HCT116 (cell line): ENCODE results near the gene GLRB. TPM values are rescaled to one million over a fixed set of nuclear protein-coding genes. Genes with fewer than 3 reads are reported as not detected.

Experiments used
- ATAC-seq: fragments of 200-7000 bp; cut with Tn5 transposase; 2 replicates; pipeline ENCODE4 v1.9.1; 2020; ENCODE audit warnings: mild to moderate bottlenecking, moderate library complexity
- BruUV-seq: library from RNA; stranded (reverse); fragments of 400-500 nt; replicated peaks from 2 replicates; lab custom pipeline; 2021; lab: Mats Ljungman, UMichigan
- CTCF ChIA-PET: fragments of 300-600 bp; sonication (Branson Sonifier 250); formaldehyde crosslinking; loops from one replicate; lab custom pipeline; 2021; ENCODE audit warnings: antibody characterized with exemption; lab: Charles Lee
- POLR2A ChIA-PET: fragments of 300-600, 350-600 bp; sonication (Branson Sonifier 250); formaldehyde crosslinking; loops from one replicate; lab custom pipeline; 2021; ENCODE audit warnings: antibody characterized with exemption; lab: Charles Lee
- RAD21 ChIA-PET, 2 experiments: fragments of 300-600 bp; sonication (Branson Sonifier 250); formaldehyde crosslinking; loops; one replicate each; lab custom pipeline; 2023; ENCODE audit warnings: low total read pairs in 2 of 2; ENCODE audit not compliant: uncharacterized antibody in 2 of 2, unreplicated experiment in 2 of 2, low non-redundant PET in 1 of 2; lab: Charles Lee
- DNase-seq: peaks from one replicate; pipeline ENCODE4 v3.0.0-alpha.2; 2010; ENCODE audit warnings: low read depth, low spot score
- H2AFZ ChIP-seq: fragments of 200-600 bp; shearing (Covaris generic), sonication (generic); 2 replicates; pipeline ENCODE4 v1.6.1; 2017; ENCODE audit warnings: low read depth, mixed run types, mixed read lengths, antibody characterized with exemption, low read length; ENCODE audit not compliant: poor library complexity, severe bottlenecking
- H3K27ac ChIP-seq: 2 replicates; pipeline ENCODE4 v1.5.1; 2012; ENCODE audit warnings: low read depth, low read length
- H3K27me3 ChIP-seq: fragments of 200-600 bp; sonication (generic); 2 replicates; pipeline ENCODE4 v1.6.1; 2016; ENCODE audit warnings: mixed run types, low read length, mixed read lengths; ENCODE audit not compliant: insufficient read depth
- H3K36me3 ChIP-seq, 2 experiments: fragments of 200-500 bp in 1 of 2; fragments of 200-600 bp in 1 of 2; sonication (Bioruptor generic) in 1 of 2; sonication (generic) in 1 of 2; 2 replicates each; pipeline versions ENCODE4 v1.5.1 to v1.6.1; 2014 to 2016; ENCODE audit warnings: low read length in 2 of 2, inconsistent platforms in 1 of 2, mixed read lengths in 1 of 2, mixed run types in 1 of 2; ENCODE audit not compliant: insufficient read depth in 2 of 2, control insufficient read depth in 1 of 2
- H3K4me1 ChIP-seq, 2 experiments: fragments of 200-600 bp in 1 of 2; sonication (generic) in 1 of 2; 2 replicates each; pipeline versions ENCODE4 v1.5.1 to v1.6.1; 2012 to 2017; ENCODE audit warnings: low read length in 2 of 2, inconsistent platforms in 1 of 2, mild to moderate bottlenecking in 1 of 2, mixed read lengths in 1 of 2, mixed run types in 1 of 2, moderate library complexity in 1 of 2; ENCODE audit not compliant: insufficient read depth in 2 of 2, control insufficient read depth in 1 of 2
- H3K4me2 ChIP-seq: fragments of 200-600 bp; sonication (generic); 2 replicates; pipeline ENCODE4 v1.6.1; 2017; ENCODE audit warnings: mixed run types, low read length, mixed read lengths
- H3K4me3 ChIP-seq, 2 experiments: fragments of 200-600 bp in 1 of 2; sonication (generic) in 1 of 2; replicated peaks in 1 of 2; 2 replicates each; pipeline ENCODE4 v1.5.1; 2011 to 2016; ENCODE audit warnings: low read length in 2 of 2, control low read depth in 1 of 2, low read depth in 1 of 2, mild to moderate bottlenecking in 1 of 2, mixed read lengths in 1 of 2, mixed run types in 1 of 2
- H3K79me2 ChIP-seq: fragments of 200-600 bp; sonication (generic); 2 replicates; pipeline ENCODE4 v1.6.1; 2017; ENCODE audit warnings: mild to moderate bottlenecking, mixed run types, low read length, moderate library complexity, mixed read lengths; ENCODE audit not compliant: insufficient read depth
- H3K9ac ChIP-seq: fragments of 200-600 bp; sonication (generic); 2 replicates; pipeline ENCODE4 v1.6.1; 2016; ENCODE audit warnings: low read length, mixed read lengths
- H3K9me2 ChIP-seq: fragments of 200-600 bp; sonication (generic), shearing (Covaris generic); 2 replicates; pipeline ENCODE4 v1.6.1; 2017; ENCODE audit warnings: mixed run types, mild to moderate bottlenecking, moderate library complexity; ENCODE audit not compliant: insufficient read depth
- H3K9me3 ChIP-seq, 2 experiments: fragments of 200-500 bp in 1 of 2; fragments of 200-600 bp in 1 of 2; sonication (Bioruptor generic) in 1 of 2; sonication (generic) in 1 of 2; 2 replicates each; pipeline ENCODE4 v1.6.1; 2014 to 2017; ENCODE audit warnings: low read length in 2 of 2, mixed read lengths in 2 of 2, inconsistent platforms in 1 of 2, low read depth in 1 of 2, mild to moderate bottlenecking in 1 of 2, mixed run types in 1 of 2, moderate library complexity in 1 of 2; ENCODE audit not compliant: control insufficient read depth in 1 of 2, insufficient read depth in 1 of 2
- H4K20me1 ChIP-seq: fragments of 200-600 bp; sonication (generic), shearing (Covaris generic); 2 replicates; pipeline ENCODE4 v1.6.1; 2017; ENCODE audit warnings: mixed run types, mild to moderate bottlenecking, moderate library complexity; ENCODE audit not compliant: insufficient read depth
- ATF3 ChIP-seq: IDR thresholded peaks from 2 replicates; pipeline ENCODE4 v1.6.1; 2012
- CBX3 ChIP-seq: IDR thresholded peaks from 2 replicates; pipeline ENCODE4 v1.6.1; 2012; ENCODE audit warnings: low read depth
- CEBPB ChIP-seq: IDR thresholded peaks from 2 replicates; pipeline ENCODE4 v1.6.1; 2012; ENCODE audit warnings: low read depth
- ELF1 ChIP-seq: IDR thresholded peaks from 2 replicates; pipeline ENCODE4 v1.6.1; 2012; ENCODE audit warnings: low read depth, borderline replicate concordance
- FOSL1 ChIP-seq: IDR thresholded peaks from 2 replicates; pipeline ENCODE4 v1.6.1; 2012; ENCODE audit warnings: low read depth
- JUND ChIP-seq: IDR thresholded peaks from 2 replicates; pipeline ENCODE4 v1.6.1; 2012
- MAX ChIP-seq: IDR thresholded peaks from 2 replicates; pipeline ENCODE4 v1.6.1; 2012
- POLR2A ChIP-seq: IDR thresholded peaks from 2 replicates; pipeline ENCODE4 v1.7.0; 2011; ENCODE audit warnings: borderline replicate concordance; ENCODE audit not compliant: insufficient read depth, insufficient read length; ENCODE audit errors: extremely low read depth
- POLR2AphosphoS5 ChIP-seq: IDR thresholded peaks from 2 replicates; pipeline ENCODE4 v1.6.1; 2011; ENCODE audit warnings: mild to moderate bottlenecking, low read depth, low read length, moderate library complexity
- REST ChIP-seq: IDR thresholded peaks from 2 replicates; pipeline ENCODE4 v1.6.1; 2012; ENCODE audit warnings: low read depth
- SP1 ChIP-seq: IDR thresholded peaks from 2 replicates; pipeline ENCODE4 v1.6.1; 2012; ENCODE audit warnings: low read depth
- YY1 ChIP-seq: IDR thresholded peaks from 2 replicates; pipeline ENCODE4 v1.6.1; 2011; ENCODE audit warnings: low read length, low read depth, moderate library complexity, mild to moderate bottlenecking; ENCODE audit not compliant: insufficient replicate concordance; ENCODE audit errors: extremely low read depth
- intact Hi-C: fragments of 100-400 bp; cut with micrococcal nuclease; formaldehyde crosslinking; loops from 2 replicates; pipeline ENCODE4 v1.10.0; 2022
- total RNA-seq: library from RNA; stranded (reverse); gene quantifications from one replicate; pipeline ENCODE4 v1.2.1, GENCODE V29; 2021; ENCODE audit not compliant: unreplicated experiment

Gene GLRB
- total RNA-seq, 1 experiment from 2014 or later = not detected

- H3K4me1 ChIP-seq = peaks cover 0 to 8% of the 10 kb centered on the region in 2 experiments; a peak in 3 of 4 replicates
- H4K20me1 ChIP-seq = no peaks in the 10 kb centered on the region
- intact Hi-C loops = no loop called here
- no peaks in the 10 kb centered on the region for H3K36me3 ChIP-seq
- no peaks in the 10 kb centered on the region for H3K9me3 ChIP-seq
- CTCF ChIA-PET = interaction anchor here (0.8 kb wide), 1 partner anchor 70 kb away, joined by 3 read pairs; no protein-coding TSS in a partner anchor
- no TSS peak for BruUV-seq
- no peak overlapping the region for H3K4me3 ChIP-seq
- peak overlapping the region; percentile 66 for H2AFZ ChIP-seq
- POLR2A ChIA-PET = no interaction called here
- H3K27me3 ChIP-seq = no peaks in the 10 kb centered on the region
- no peaks in the 10 kb centered on the region for H3K79me2 ChIP-seq
- RAD21 ChIA-PET = no interaction called here
- H3K4me2 ChIP-seq = peak overlapping the region; percentile 4; the same call in 1 of the 2 replicates
- no peak overlapping the region for H3K27ac ChIP-seq
- H3K9me2 ChIP-seq = no peaks in the 10 kb centered on the region
- TF ChIP-seq ATF3 = peak; percentile 39; the same call in 1 of the 2 replicates
- TF ChIP-seq CEBPB = peak; percentile 18; the same call in 1 of the 2 replicates
- peak; percentile 34; the same call in 1 of the 2 replicates for TF ChIP-seq FOSL1
- no peak for TF ChIP-seq POLR2AphosphoS5
- TF ChIP-seq CBX3 = no peak
- peak; percentile 24; the same call in 1 of the 2 replicates for TF ChIP-seq SP1
- ATAC-seq = no peak
- no peak for DNase-seq
- H3K9ac ChIP-seq = no peak overlapping the region
These were observed 39.8 kb downstream of the GLRB start for GRCh38 chr4:157115613-157116335.

- H3K9me2 ChIP-seq = no peaks in the 10 kb centered on the region
- ChIA-PET POLR2A (no interaction called here), RAD21 (no interaction called here), CTCF (no interaction called here)
- no peak overlapping the region for H3K9ac ChIP-seq
- intact Hi-C loops = no loop called here
- H3K4me2 ChIP-seq = no peak overlapping the region
- TF ChIP-seq JUND (no peak), ELF1 (no peak), YY1 (no peak), POLR2A (no peak), SP1 (no peak), REST (no peak), CEBPB (no peak), MAX (no peak)
- no peaks in the 10 kb centered on the region for H4K20me1 ChIP-seq
- H3K9me3 ChIP-seq = no peaks in the 10 kb centered on the region
- H3K27me3 ChIP-seq = no peaks in the 10 kb centered on the region
- H3K4me1 ChIP-seq = peaks cover 0 to under 1% of the 10 kb centered on the region in 2 experiments; a peak in 2 of 4 replicates
- no peaks in the 10 kb centered on the region for H3K79me2 ChIP-seq
- H2AFZ ChIP-seq = peak overlapping the region; percentile 32
- no peak for DNase-seq
- no TSS peak for BruUV-seq
- H3K4me3 ChIP-seq = no peak overlapping the region
- ATAC-seq = no peak
- no peaks in the 10 kb centered on the region for H3K36me3 ChIP-seq
- H3K27ac ChIP-seq = no peak overlapping the region
These were observed 45.5 kb downstream of the GLRB start for GRCh38 chr4:157121401-157121800.
